ENCODE results near the gene RBM4B. TPM values are rescaled to one million over a fixed set of nuclear protein-coding genes. Genes with fewer than 3 reads are reported as not detected.

Gene RBM4B
- total and polyA plus RNA-seq, 4 donors, result 7.1 to 13.8 (median 10.6) TPM

- Histone ChIP-seq H3K9me3 (ENCODE audit: control insufficient read depth in 4 of 4, low read length in 3 of 4) (no peaks in the 10 kb centered on the region), H3K27ac (ENCODE audit: low read depth in 1 of 2, low read length in 2 of 2) (no peak overlapping the region), H3K4me1 (ENCODE audit: control insufficient read depth in 4 of 4, insufficient read depth in 4 of 4, low read length in 3 of 4) (peaks cover 7 to 78% (median 64%) of the 10 kb centered on the region in 4 donors), H3K9ac (ENCODE audit: low read depth in 1 of 2, low read length in 2 of 2) (no peak overlapping the region), H3K4me3 (ENCODE audit: low read depth in 1 of 3, low read length in 3 of 3) (no peak overlapping the region), H3K36me3 (ENCODE audit: control insufficient read depth in 4 of 4, insufficient read depth in 3 of 4, low read depth in 1 of 4, low read length in 3 of 4) (no peaks in the 10 kb centered on the region), H3K27me3 (ENCODE audit: control insufficient read depth in 4 of 4, insufficient read depth in 4 of 4, low read length in 3 of 4) (no peaks in the 10 kb centered on the region)
- no peak for DNase-seq (ENCODE audit: low spot score)
- 89% methylated on average over 13 of the region's 13 CpGs for WGBS
- no peak for TF ChIP-seq ATF3 (IDR thresholded peaks at IDR 0.05)
Measured at GRCh38 chr11:66720899-66721470, 43.3 kb upstream of the RBM4B start.

- no peak for TF ChIP-seq ATF3 (IDR thresholded peaks at IDR 0.05)
- TF ChIP-seq EGR1 (IDR thresholded peaks at IDR 0.05; ENCODE audit: low read depth in 2 of 2), result no peak
- no peak for TF ChIP-seq MAX (IDR thresholded peaks at IDR 0.05)
- TF ChIP-seq RXRA (IDR thresholded peaks at IDR 0.05), result no peak
- no peak for TF ChIP-seq NR2F2 (IDR thresholded peaks at IDR 0.05)
- no peak for TF ChIP-seq RAD21 (IDR thresholded peaks at IDR 0.05)
- no peak for TF ChIP-seq CTCF (IDR thresholded peaks at IDR 0.05; ENCODE audit: low read depth, low read length, missing input control)
- no peak for TF ChIP-seq FOXA2 (IDR thresholded peaks at IDR 0.05)
- TF ChIP-seq GABPA (IDR thresholded peaks at IDR 0.05 in 1 of 2, conservative IDR thresholded peaks at IDR 0.05 in 1 of 2), result no peak
- TF ChIP-seq SP1 (IDR thresholded peaks at IDR 0.05), result no peak
- no peak for TF ChIP-seq ZBTB33 (IDR thresholded peaks at IDR 0.05)
- no peak for TF ChIP-seq FOXA1 (IDR thresholded peaks at IDR 0.05)
- no peak overlapping the region for H3K27ac ChIP-seq (ENCODE audit: low read depth in 1 of 2, low read length in 2 of 2)
- H3K9ac ChIP-seq (ENCODE audit: low read depth in 1 of 2, low read length in 2 of 2), result no peak overlapping the region
- no peaks in the 10 kb centered on the region for H3K9me3 ChIP-seq (ENCODE audit: control insufficient read depth in 4 of 4, low read length in 3 of 4)
- DNase-seq (ENCODE audit: low spot score), result no peak
- H3K4me3 ChIP-seq (ENCODE audit: low read depth in 1 of 3, low read length in 3 of 3), result no peak overlapping the region
- peaks cover 0 to 2% (median 0%) of the 10 kb centered on the region in 4 donors for H3K36me3 ChIP-seq (ENCODE audit: control insufficient read depth in 4 of 4, insufficient read depth in 3 of 4, low read depth in 1 of 4, low read length in 3 of 4)
- 76% methylated on average over 15 of the region's 15 CpGs for WGBS
- H3K4me1 ChIP-seq (ENCODE audit: control insufficient read depth in 4 of 4, insufficient read depth in 4 of 4, low read length in 3 of 4), result peaks cover 7 to 72% (median 58%) of the 10 kb centered on the region in 4 donors
- no peaks in the 10 kb centered on the region for H3K27me3 ChIP-seq (ENCODE audit: control insufficient read depth in 4 of 4, insufficient read depth in 4 of 4, low read length in 3 of 4)
Measured at GRCh38 chr11:66720223-66720898, 42.7 kb upstream of the RBM4B start.

Data from liver (tissue), 9 donors.